Mucosa of descending colon (tissue), 3 donors: ENCODE measurements around the gene ZNF74. TPM values are rescaled to one million over a fixed set of nuclear protein-coding genes. Genes with fewer than 3 reads are reported as not detected.
"Not testable (repeated sequence)": the region's sequence is repeated elsewhere in the genome, so short reads cannot be mapped to it uniquely, and the experiment has no call there.

Experiments used
- ATAC-seq: fragments of 200-7000 bp; cut with Tn5 transposase; one replicate; pipeline ENCODE4 v1.9.1; 2020; ENCODE audit warnings: mild to moderate bottlenecking, moderate library complexity
- DNase-seq, 3 donors: peaks; one replicate each; pipeline ENCODE4 v3.0.0-alpha.2; 2020
- H3K36me3 ChIP-seq: fragments of 200-600 bp; one replicate; pipeline ENCODE4 v1.8.0; 2021; ENCODE audit warnings: low read depth, mild to moderate bottlenecking
- H3K4me1 ChIP-seq: fragments of 200-600 bp; one replicate; pipeline ENCODE4 v1.8.0; 2021; ENCODE audit warnings: low read depth, mild to moderate bottlenecking
- H3K4me3 ChIP-seq: fragments of 200-600 bp; one replicate; pipeline ENCODE4 v1.8.0; 2021; ENCODE audit warnings: mild to moderate bottlenecking
- H3K9me3 ChIP-seq: fragments of 200-600 bp; one replicate; pipeline ENCODE4 v1.8.0; 2021; ENCODE audit warnings: mild to moderate bottlenecking
- CTCF ChIP-seq: fragments of 200-600 bp; IDR thresholded peaks from one replicate; pipeline ENCODE4 v1.8.0; 2022; ENCODE audit warnings: antibody characterized with exemption, mild to moderate bottlenecking
- intact Hi-C, 2 donors: fragments of 100-400 bp; cut with DNase I in 1 of 2; cut with micrococcal nuclease in 1 of 2; formaldehyde crosslinking; loops; one replicate each; pipeline versions ENCODE4 v1.11.0 to v1.11.1; 2022; cut with DNase I, micrococcal nuclease
- total RNA-seq, 3 donors: library from RNA; stranded (reverse); fragmentation: NEBNext Ultra II Directional in 2 of 3; extraction: Animal tissue kit (Norgen Biotek cat#: 25700) in 2 of 3; gene quantifications; one replicate each; pipeline versions ENCODE4 v1.2.1 to v1.2.4, GENCODE V29; 2021 to 2023
- donor health status: DM: no; HTN: no; CAD: no; lungs with moderate emphysema.
- donor health status: DM: no; HTN: no; CAD: no.
- donor health status: DM: no; HTN: yes; CAD: no.

Gene ZNF74
- total RNA-seq, 3 donors from 2014 or later, result 4.2 to 14.4 (median 4.8) TPM

GRCh38 chr22:20414450-20414849 is 20.5 kb downstream of the ZNF74 start:
- Histone ChIP-seq H3K4me3 (no peak overlapping the region), H3K9me3 (no peaks in the 10 kb centered on the region), H3K36me3 (no peaks in the 10 kb centered on the region), H3K4me1 (peaks cover 4% of the 10 kb centered on the region)
- no peak for DNase-seq
- no peak for TF ChIP-seq CTCF
- intact Hi-C loops, result no loop called here
- no peak for ATAC-seq

- not testable (repeated sequence) for H3K4me1 ChIP-seq, H3K9me3 ChIP-seq, H3K4me3 ChIP-seq, ATAC-seq, H3K36me3 ChIP-seq, DNase-seq
- intact Hi-C loops, result loop anchor here in 1 of 2 donors (5.0 kb wide), 1 partner anchor 42 kb away; no protein-coding TSS in a partner anchor
These were observed 21.3 kb downstream of the ZNF74 start for GRCh38 chr22:20415241-20415640.

GRCh38 chr22:20415699-20416098 is 21.7 kb downstream of the ZNF74 start:
- DNase-seq, H3K36me3 ChIP-seq, H3K4me3 ChIP-seq, H3K9me3 ChIP-seq, ATAC-seq, H3K4me1 ChIP-seq: not testable (repeated sequence)
- intact Hi-C loops, result loop anchor here in 1 of 2 donors (5.0 kb wide), 1 partner anchor 42 kb away; no protein-coding TSS in a partner anchor

GRCh38 chr22:20418211-20418788 is 24.3 kb downstream of the ZNF74 start:
- intact Hi-C loops, result loop anchor here in 1 of 2 donors (5.0 kb wide), 1 partner anchor 39 kb away; no protein-coding TSS in a partner anchor
- DNase-seq, result peak; percentile 63 to 80 (median 79)
- TF ChIP-seq CTCF, result peak; percentile 80
- no peaks in the 10 kb centered on the region for H3K9me3 ChIP-seq
- no peak overlapping the region for H3K4me3 ChIP-seq
- peaks cover 6% of the 10 kb centered on the region for H3K4me1 ChIP-seq
- no peaks in the 10 kb centered on the region for H3K36me3 ChIP-seq
- peak; percentile 91 for ATAC-seq

- DNase-seq (no peak), ATAC-seq (no peak)
- Histone ChIP-seq H3K9me3 (no peaks in the 10 kb centered on the region), H3K4me3 (no peak overlapping the region), H3K4me1 (peaks cover 9% of the 10 kb centered on the region), H3K36me3 (no peaks in the 10 kb centered on the region)
- intact Hi-C loops, result loop anchor here in 1 of 2 donors (5.0 kb wide), 1 partner anchor 38 kb away; no protein-coding TSS in a partner anchor
- no peak for TF ChIP-seq CTCF
These were observed 25.7 kb downstream of the ZNF74 start for GRCh38 chr22:20419664-20419951.

- H3K36me3 ChIP-seq, result no peaks in the 10 kb centered on the region
- no peak for TF ChIP-seq CTCF
- intact Hi-C loops, result loop anchor here in 1 of 2 donors (5.0 kb wide), 1 partner anchor 37 kb away; no protein-coding TSS in a partner anchor
- no peaks in the 10 kb centered on the region for H3K9me3 ChIP-seq
- H3K4me1 ChIP-seq, result peaks cover 9% of the 10 kb centered on the region
- H3K4me3 ChIP-seq, result no peak overlapping the region
- no peak for DNase-seq
- ATAC-seq, result no peak
These were observed 26.3 kb downstream of the ZNF74 start for GRCh38 chr22:20420157-20420842.
